ENCODE results near the gene ANKMY1. TPM values are rescaled to one million over a fixed set of nuclear protein-coding genes. Genes with fewer than 3 reads are reported as not detected.
A peak's percentile ranks its signal among the peaks of the same experiment; 100 is the strongest.

The ANKMY1 gene
- total and polyA plus RNA-seq, 2 of the 8 experiments (the other 6 are each of a cell fraction or from before 2014, with no cell fraction given) = 4.5 to 4.8 TPM

GRCh38 chr2:240565333-240566202 lies 7.8 kb upstream of the ANKMY1 start:
- Histone ChIP-seq H3K27me3 (replicated peaks in 1 of 4; ENCODE audit: control insufficient read depth in 3 of 4, extremely low read depth in 1 of 4, insufficient read depth in 3 of 4, low read length in 3 of 4) (peaks cover 18 to 34% (median 30%) of the 10 kb centered on the region in 4 experiments), H2BK120ac (replicated peaks; ENCODE audit: low read depth, low read length) (no peak overlapping the region), H2AFZ (ENCODE audit: low read length) (no peak overlapping the region), H4K5ac (ENCODE audit: insufficient read length, low read depth, low read length) (no peak overlapping the region), H3K4me1 (replicated peaks in 1 of 4; ENCODE audit: control insufficient read depth in 3 of 4, insufficient read depth in 4 of 4, low read length in 3 of 4) (peaks cover 0 to 30% (median 21%) of the 10 kb centered on the region in 4 experiments; a peak in 6 of 7 replicates), H3K18ac (ENCODE audit: extremely low read depth, low read length) (0 out of 2 replicates have a peak overlapping the region, but pooled peaks have one; percentile 60), H3K4me2 (ENCODE audit: insufficient read depth in 1 of 2, low read depth in 2 of 2, low read length in 2 of 2) (peak overlapping the region in 1 of 2 experiments; percentile 88; a peak in 1 of 4 replicates), H2BK15ac (ENCODE audit: low read length) (0 out of 2 replicates have a peak overlapping the region, but pooled peaks have one; percentile 32), H3K4me3 (ENCODE audit: extremely low read depth in 1 of 4, insufficient read depth in 2 of 4, low read depth in 3 of 4, low read length in 4 of 4) (peak overlapping the region in 1 of 4 experiments; percentile 41; a peak in 1 of 8 replicates), H3K36me3 (ENCODE audit: control insufficient read depth in 2 of 4, insufficient read depth in 4 of 4, low read length in 3 of 4) (no peaks in the 10 kb centered on the region), H2AK5ac (ENCODE audit: low read depth, low read length) (no peak overlapping the region), H3K79me2 (ENCODE audit: control insufficient read depth in 1 of 2, insufficient read depth in 2 of 2, low read length in 2 of 2) (no peaks in the 10 kb centered on the region), H2BK12ac (ENCODE audit: low read depth, low read length) (no peak overlapping the region), H4K8ac (ENCODE audit: extremely low read depth, insufficient read depth, low read length) (peak overlapping the region; percentile 15; the same call in 1 of the 2 replicates), H3K27ac (ENCODE audit: low read depth, low read length) (no peak overlapping the region), H3K4ac (replicated peaks; ENCODE audit: insufficient read length, low read depth, low read length) (no peak overlapping the region), H3K79me1 (ENCODE audit: low read depth, low read length) (no peaks in the 10 kb centered on the region), H2BK20ac (ENCODE audit: low read length) (no peak overlapping the region), H4K91ac (replicated peaks; ENCODE audit: insufficient read length, low read length) (no peak overlapping the region), H3K23me2 (ENCODE audit: low read depth, low read length) (peaks cover 10% of the 10 kb centered on the region; the same call in 1 of the 2 replicates), H2BK5ac (ENCODE audit: low read depth, low read length) (0 out of 2 replicates have a peak overlapping the region, but pooled peaks have one; percentile 45), H4K20me1 (replicated peaks in 1 of 2; ENCODE audit: control insufficient read depth in 1 of 2, insufficient read depth in 2 of 2, low read length in 2 of 2) (peaks cover 0 to 10% of the 10 kb centered on the region in 2 experiments), H3K9me3 (ENCODE audit: insufficient read depth in 2 of 2, low read depth in 1 of 2, low read length in 1 of 2) (no peaks in the 10 kb centered on the region), H3K56ac (replicated peaks; ENCODE audit: insufficient read length, low read depth, low read length) (no peak overlapping the region), H3K9ac (replicated peaks in 1 of 4; ENCODE audit: extremely low read depth in 1 of 4, low read depth in 3 of 4, low read length in 3 of 4) (no peak overlapping the region), H3K23ac (ENCODE audit: insufficient read length) (no peak overlapping the region), H3K14ac (ENCODE audit: insufficient read length) (no peak overlapping the region)
- ChIA-PET POLR2A (ENCODE audit: partially characterized antibody) (interaction anchor here (0.7 to 3.0 kb wide), 4 partner anchors 8 to 24 kb away, joined by 3 to 21 read pairs (median 4); partner anchors contain the start of genes ANKMY1 and CAPN10), CTCF (ENCODE audit: partially characterized antibody) (interaction anchor here (0.6 to 5.3 kb wide), 19 partner anchors 8 to 129 kb away, joined by 3 to 37 read pairs (median 4); partner anchors contain the start of genes ANKMY1 and CAPN10)
- DNase-seq (ENCODE audit: low read depth in 1 of 2, low spot score in 2 of 2) = peak in 1 of 2 experiments; percentile 41
- FAIRE-seq = no peak
- 89% methylated on average over 20 of the region's 26 CpGs; no CpG with 5 or more reads in 1 of the 2 experiments for WGBS, 2 experiments (ENCODE audit: extremely low coverage in 1 of 2, insufficient coverage in 1 of 2, insufficient read length in 1 of 2, insufficient replicate concordance in 2 of 2, low coverage in 1 of 2, low lambda C conversion rate in 2 of 2, missing lambda C conversion rate in 1 of 2)
- no peak for TF ChIP-seq KDM4A (IDR thresholded peaks at IDR 0.05; ENCODE audit: low read depth, low read length, severe bottlenecking)
- no peak for TF ChIP-seq KDM1A (IDR thresholded peaks at IDR 0.05; ENCODE audit: borderline replicate concordance, low read length)
- TF ChIP-seq RNF2 (IDR thresholded peaks at IDR 0.05; ENCODE audit: borderline replicate concordance, low read depth, low read length, missing control alignments, poor library complexity, severe bottlenecking) = no peak
- TF ChIP-seq CHD1 (IDR thresholded peaks at IDR 0.05; ENCODE audit: low read depth, low read length) = no peak
- no peak for TF ChIP-seq SUZ12 (IDR thresholded peaks at IDR 0.05; ENCODE audit: low read length)
- no peak for TF ChIP-seq YY1 (IDR thresholded peaks at IDR 0.05; ENCODE audit: low read depth, low read length)
- no peak for TF ChIP-seq EZH2 (IDR thresholded peaks at IDR 0.05; ENCODE audit: low read depth, low read length, severe bottlenecking)
- no peak for TF ChIP-seq ASH2L (IDR thresholded peaks at IDR 0.05; ENCODE audit: low read length)
